Smooth muscle cell (in vitro differentiated cells): ENCODE data around the gene THBS1. TPM values are rescaled to one million over a fixed set of nuclear protein-coding genes. Genes with fewer than 3 reads are reported as not detected.

Source experiments
- DNase-seq: peaks from one replicate; lab custom pipeline; 2025; ENCODE audit not compliant: unreplicated experiment; lab: John Stamatoyannopoulos, UW
- H2AFZ ChIP-seq: fragments of 200-600 bp; sonication (generic); 2 replicates; pipeline ENCODE4 v1.6.0; 2016; ENCODE audit warnings: antibody characterized with exemption, low read depth, mild to moderate bottlenecking
- H3F3A ChIP-seq: fragments of 200-600 bp; sonication (generic); 2 replicates; pipeline ENCODE4 v1.6.0; 2017; ENCODE audit warnings: antibody characterized with exemption, low read depth
- H3K27ac ChIP-seq: fragments of 200-600 bp; sonication (generic); 2 replicates; pipeline ENCODE4 v1.5.1; 2016; ENCODE audit warnings: low read depth, mild to moderate bottlenecking
- H3K27me3 ChIP-seq: fragments of 200-600 bp; sonication (generic); 2 replicates; pipeline ENCODE4 v1.6.1; 2016; ENCODE audit warnings: low read depth, mild to moderate bottlenecking
- H3K36me3 ChIP-seq: fragments of 200-600 bp; sonication (generic); 2 replicates; pipeline ENCODE4 v1.5.1; 2016; ENCODE audit warnings: low read depth
- H3K4me1 ChIP-seq: fragments of 200-600 bp; sonication (generic); 2 replicates; pipeline ENCODE4 v1.5.1; 2016; ENCODE audit warnings: low read depth
- H3K4me2 ChIP-seq: fragments of 200-600 bp; sonication (generic); 2 replicates; pipeline ENCODE4 v1.6.0; 2016; ENCODE audit warnings: mild to moderate bottlenecking
- H3K4me3 ChIP-seq: fragments of 200-600 bp; sonication (generic); 2 replicates; pipeline ENCODE4 v1.5.1; 2016; ENCODE audit warnings: mild to moderate bottlenecking
- H3K79me2 ChIP-seq: fragments of 200-600 bp; sonication (generic); 2 replicates; pipeline ENCODE4 v1.6.0; 2016; ENCODE audit warnings: low read depth, mild to moderate bottlenecking
- H3K9ac ChIP-seq: fragments of 200-600 bp; sonication (generic); 2 replicates; pipeline ENCODE4 v1.6.0; 2016; ENCODE audit warnings: low read depth
- H3K9me3 ChIP-seq: fragments of 200-600 bp; sonication (generic); replicated peaks from 2 replicates; pipeline ENCODE4 v1.5.1; 2016; ENCODE audit warnings: low read depth
- H4K20me1 ChIP-seq: fragments of 200-600 bp; sonication (generic); 2 replicates; pipeline ENCODE4 v1.6.0; 2016; ENCODE audit warnings: low read depth
- WGBS: methylation state at CpG from one replicate; pipeline ENCODE4 v1.1.7; 2016; ENCODE audit warnings: low lambda C conversion rate; 5-methylcytosine and 5-hydroxymethylcytosine counted together
- polyA plus RNA-seq: library from polyadenylated mRNA; unstranded; fragments of >200 nt; fragmentation: Nextera tagmentation; extraction: Ambion mirVana; gene quantifications from 2 replicates; pipeline ENCODE4 v1.2.1, GENCODE V29; 2016
- total RNA-seq: library from RNA; depleted of rRNA; stranded (reverse); fragments of >200 nt; gene quantifications from 2 replicates; pipeline ENCODE4 v1.2.3, GENCODE V29; 2014
- TF ChIP-seq, protein P1 (sequence below): fragments of 200-600 bp; sonication (generic); IDR thresholded peaks from 2 replicates; pipeline ENCODE4 v1.5.1; 2017; ENCODE audit warnings: borderline replicate concordance, mild to moderate bottlenecking, antibody characterized with exemption; ENCODE audit not compliant: insufficient read depth, poor library complexity, severe bottlenecking

THBS1 gene
- total and polyA plus RNA-seq, 2 experiments from 2014 or later = 203 to 648 TPM

DNA sequence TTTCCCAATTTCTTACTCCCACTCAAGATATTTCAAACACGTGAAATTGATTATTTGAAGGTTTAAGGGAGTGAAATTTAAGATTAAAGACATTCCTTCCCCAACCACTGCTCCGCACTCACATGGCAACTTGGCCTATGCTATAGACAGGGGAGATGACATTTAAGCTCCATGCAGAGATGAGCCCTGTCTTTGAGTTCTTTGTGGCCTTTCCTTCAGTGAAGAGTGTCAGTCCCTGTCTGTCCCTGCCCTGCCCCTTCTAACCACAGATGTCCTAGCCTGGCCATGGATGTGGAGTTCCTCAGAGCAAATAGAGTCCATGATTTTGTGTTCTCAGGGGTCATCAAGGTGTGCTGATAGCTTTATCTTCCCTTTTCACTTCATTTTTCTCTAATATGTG lies 29.4 kb upstream of the THBS1 start:
- Histone ChIP-seq H3K79me2 (no peaks in the 10 kb centered on the region), H3K4me1 (no peaks in the 10 kb centered on the region), H3K4me3 (no peak overlapping the region), H3K27ac (no peak overlapping the region), H4K20me1 (no peaks in the 10 kb centered on the region), H3K4me2 (no peak overlapping the region), H3F3A (no peaks in the 10 kb centered on the region), H3K36me3 (no peaks in the 10 kb centered on the region), H3K9me3 (peaks cover 2% of the 10 kb centered on the region), H3K27me3 (no peaks in the 10 kb centered on the region), H2AFZ (no peak overlapping the region), H3K9ac (no peak overlapping the region)
- no peak for DNase-seq
- 86% methylated on average over 2 of the region's 2 CpGs for WGBS
- TF ChIP-seq, protein P1, sequence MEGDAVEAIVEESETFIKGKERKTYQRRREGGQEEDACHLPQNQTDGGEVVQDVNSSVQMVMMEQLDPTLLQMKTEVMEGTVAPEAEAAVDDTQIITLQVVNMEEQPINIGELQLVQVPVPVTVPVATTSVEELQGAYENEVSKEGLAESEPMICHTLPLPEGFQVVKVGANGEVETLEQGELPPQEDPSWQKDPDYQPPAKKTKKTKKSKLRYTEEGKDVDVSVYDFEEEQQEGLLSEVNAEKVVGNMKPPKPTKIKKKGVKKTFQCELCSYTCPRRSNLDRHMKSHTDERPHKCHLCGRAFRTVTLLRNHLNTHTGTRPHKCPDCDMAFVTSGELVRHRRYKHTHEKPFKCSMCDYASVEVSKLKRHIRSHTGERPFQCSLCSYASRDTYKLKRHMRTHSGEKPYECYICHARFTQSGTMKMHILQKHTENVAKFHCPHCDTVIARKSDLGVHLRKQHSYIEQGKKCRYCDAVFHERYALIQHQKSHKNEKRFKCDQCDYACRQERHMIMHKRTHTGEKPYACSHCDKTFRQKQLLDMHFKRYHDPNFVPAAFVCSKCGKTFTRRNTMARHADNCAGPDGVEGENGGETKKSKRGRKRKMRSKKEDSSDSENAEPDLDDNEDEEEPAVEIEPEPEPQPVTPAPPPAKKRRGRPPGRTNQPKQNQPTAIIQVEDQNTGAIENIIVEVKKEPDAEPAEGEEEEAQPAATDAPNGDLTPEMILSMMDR = no peak

DNA sequence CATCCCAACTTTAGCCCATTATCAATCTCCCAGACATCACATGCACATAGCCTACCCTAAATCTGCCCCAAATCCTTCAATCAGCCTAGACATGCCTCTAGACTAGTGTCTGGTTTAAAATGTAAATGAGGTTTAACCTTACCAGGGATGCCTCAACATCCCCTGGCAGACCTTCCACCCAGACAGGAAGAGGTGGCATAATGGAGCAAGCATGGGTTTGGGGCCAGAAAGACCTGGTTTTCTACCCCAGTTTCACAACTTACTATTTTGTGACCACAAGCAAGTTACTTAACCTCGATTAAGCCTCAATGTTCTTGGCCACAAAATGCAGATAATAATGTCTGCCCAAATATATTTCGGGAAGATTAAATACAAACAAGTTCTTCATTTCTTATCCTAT lies 28.3 kb upstream of the THBS1 start:
- Histone ChIP-seq H3K9ac (no peak overlapping the region), H3K27ac (no peak overlapping the region), H2AFZ (no peak overlapping the region), H3K4me1 (no peaks in the 10 kb centered on the region), H3K36me3 (no peaks in the 10 kb centered on the region), H3K79me2 (no peaks in the 10 kb centered on the region), H4K20me1 (no peaks in the 10 kb centered on the region), H3K4me2 (no peak overlapping the region), H3K27me3 (no peaks in the 10 kb centered on the region), H3K4me3 (no peak overlapping the region), H3F3A (no peaks in the 10 kb centered on the region), H3K9me3 (no peaks in the 10 kb centered on the region)
- 86% methylated on average over 2 of the region's 2 CpGs for WGBS
- no peak for DNase-seq
- TF ChIP-seq, protein P1 = no peak

DNA sequence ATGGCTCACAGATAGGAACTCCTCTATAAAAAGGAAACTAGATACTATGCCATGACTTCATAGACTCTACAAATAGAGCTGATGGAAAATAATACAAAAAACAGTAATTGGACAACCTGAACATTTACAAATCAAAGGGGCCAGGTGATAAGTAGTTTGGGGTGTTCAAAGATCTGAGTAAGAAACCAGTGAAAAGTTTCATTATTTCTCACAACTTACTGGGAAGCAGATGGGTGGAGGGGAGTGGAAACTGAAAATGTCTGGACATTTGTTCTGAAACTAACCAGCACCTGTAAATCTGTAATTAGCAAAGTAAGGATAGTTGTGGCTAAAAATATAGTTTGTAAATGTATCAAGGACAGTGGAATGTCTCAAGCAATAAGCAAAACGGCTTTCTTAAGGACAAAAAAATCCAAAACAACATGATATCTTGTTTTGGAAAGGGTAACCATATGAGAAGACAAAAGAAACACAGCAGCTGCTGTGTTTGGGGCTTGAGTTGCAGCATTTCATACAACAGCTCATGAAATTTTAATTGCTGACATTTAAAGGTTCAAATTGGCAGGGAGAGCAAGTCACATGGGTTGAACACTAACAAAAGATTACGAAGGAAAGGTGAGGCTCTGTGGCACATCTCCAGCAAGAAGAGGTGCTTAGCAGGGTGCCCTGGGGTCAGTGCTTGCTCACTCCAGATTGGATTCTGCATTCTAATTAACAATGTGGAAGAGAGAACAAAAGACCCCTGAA lies 26.8 kb upstream of the THBS1 start:
- Histone ChIP-seq H2AFZ (no peak overlapping the region), H3K27ac (no peak overlapping the region), H3K79me2 (no peaks in the 10 kb centered on the region), H3K36me3 (no peaks in the 10 kb centered on the region), H3K4me1 (no peaks in the 10 kb centered on the region), H3K9me3 (no peaks in the 10 kb centered on the region), H3K27me3 (no peaks in the 10 kb centered on the region), H4K20me1 (no peaks in the 10 kb centered on the region), H3K4me3 (no peak overlapping the region), H3K4me2 (no peak overlapping the region), H3K9ac (no peak overlapping the region), H3F3A (no peaks in the 10 kb centered on the region)
- TF ChIP-seq, protein P1 = no peak
- no peak for DNase-seq
- WGBS = 81% methylated on average over 2 of the region's 2 CpGs
